Osteocyte (in vitro differentiated cells): ENCODE results near the gene CRYBG1. TPM values are rescaled to one million over a fixed set of nuclear protein-coding genes. Genes with fewer than 3 reads are reported as not detected.

ENCODE experiments used
- DNase-seq: peaks from one replicate; pipeline ENCODE4 v3.0.0; 2021; ENCODE audit warnings: mixed read lengths; ENCODE audit not compliant: unreplicated experiment; ENCODE audit errors: extremely low spot score
- H3K27ac Mint-ChIP-seq: one replicate; pipeline ENCODE4 v1.8.0; 2021; ENCODE audit warnings: mild to moderate bottlenecking, mixed read lengths; ENCODE audit not compliant: unreplicated experiment
- H3K27me3 Mint-ChIP-seq: one replicate; pipeline ENCODE4 v1.8.0; 2021; ENCODE audit warnings: mixed read lengths; ENCODE audit not compliant: unreplicated experiment
- H3K36me3 Mint-ChIP-seq: one replicate; pipeline ENCODE4 v1.8.0; 2021; ENCODE audit warnings: mixed read lengths; ENCODE audit not compliant: unreplicated experiment
- H3K4me1 Mint-ChIP-seq: one replicate; pipeline ENCODE4 v1.8.0; 2021; ENCODE audit warnings: mixed read lengths; ENCODE audit not compliant: unreplicated experiment
- H3K4me3 Mint-ChIP-seq: one replicate; pipeline ENCODE4 v1.8.0; 2021; ENCODE audit warnings: mild to moderate bottlenecking, moderate library complexity, mixed read lengths; ENCODE audit not compliant: unreplicated experiment
- H3K9me3 Mint-ChIP-seq: one replicate; pipeline ENCODE4 v1.8.0; 2021; ENCODE audit warnings: mixed read lengths; ENCODE audit not compliant: unreplicated experiment
- total RNA-seq: library from RNA; stranded (reverse); gene quantifications from 2 replicates; pipeline ENCODE4 v1.2.1, GENCODE V29; 2021
- TF ChIP-seq, protein P1 (sequence below): fragments of 200-600 bp; sonication (generic); IDR thresholded peaks from 2 replicates; pipeline ENCODE4 v1.5.0; 2021; ENCODE audit warnings: antibody characterized with exemption, mild to moderate bottlenecking, moderate library complexity

CRYBG1 gene
- total RNA-seq, 1 donor from 2014 or later, result 2.4 TPM

DNA sequence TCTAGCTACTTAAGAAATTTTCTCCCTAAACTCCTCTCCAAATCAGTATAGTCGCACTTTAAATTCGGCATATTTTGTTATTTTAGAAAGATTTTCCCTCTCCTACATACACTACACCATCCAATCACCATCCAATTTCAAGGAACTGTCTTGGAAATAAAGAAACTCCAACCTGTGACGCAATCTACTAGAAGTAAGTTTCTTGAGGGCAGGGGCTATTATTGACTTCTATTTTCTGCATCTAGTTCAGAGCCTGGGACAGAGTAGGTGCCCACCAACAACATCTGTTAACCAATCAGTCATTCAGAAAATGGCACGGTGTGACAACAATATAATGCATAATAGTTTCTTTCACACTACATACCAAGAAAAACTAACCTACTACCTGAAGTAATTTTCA lies 38.6 kb upstream of the CRYBG1 start:
- Mint-ChIP-seq H3K27me3 (no peaks in the 10 kb centered on the region), H3K27ac (no peak overlapping the region), H3K4me1 (peaks cover 24% of the 10 kb centered on the region), H3K36me3 (no peaks in the 10 kb centered on the region), H3K4me3 (no peak overlapping the region), H3K9me3 (no peaks in the 10 kb centered on the region)
- DNase-seq, result no peak
- TF ChIP-seq, protein P1, sequence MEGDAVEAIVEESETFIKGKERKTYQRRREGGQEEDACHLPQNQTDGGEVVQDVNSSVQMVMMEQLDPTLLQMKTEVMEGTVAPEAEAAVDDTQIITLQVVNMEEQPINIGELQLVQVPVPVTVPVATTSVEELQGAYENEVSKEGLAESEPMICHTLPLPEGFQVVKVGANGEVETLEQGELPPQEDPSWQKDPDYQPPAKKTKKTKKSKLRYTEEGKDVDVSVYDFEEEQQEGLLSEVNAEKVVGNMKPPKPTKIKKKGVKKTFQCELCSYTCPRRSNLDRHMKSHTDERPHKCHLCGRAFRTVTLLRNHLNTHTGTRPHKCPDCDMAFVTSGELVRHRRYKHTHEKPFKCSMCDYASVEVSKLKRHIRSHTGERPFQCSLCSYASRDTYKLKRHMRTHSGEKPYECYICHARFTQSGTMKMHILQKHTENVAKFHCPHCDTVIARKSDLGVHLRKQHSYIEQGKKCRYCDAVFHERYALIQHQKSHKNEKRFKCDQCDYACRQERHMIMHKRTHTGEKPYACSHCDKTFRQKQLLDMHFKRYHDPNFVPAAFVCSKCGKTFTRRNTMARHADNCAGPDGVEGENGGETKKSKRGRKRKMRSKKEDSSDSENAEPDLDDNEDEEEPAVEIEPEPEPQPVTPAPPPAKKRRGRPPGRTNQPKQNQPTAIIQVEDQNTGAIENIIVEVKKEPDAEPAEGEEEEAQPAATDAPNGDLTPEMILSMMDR, result no peak

DNA sequence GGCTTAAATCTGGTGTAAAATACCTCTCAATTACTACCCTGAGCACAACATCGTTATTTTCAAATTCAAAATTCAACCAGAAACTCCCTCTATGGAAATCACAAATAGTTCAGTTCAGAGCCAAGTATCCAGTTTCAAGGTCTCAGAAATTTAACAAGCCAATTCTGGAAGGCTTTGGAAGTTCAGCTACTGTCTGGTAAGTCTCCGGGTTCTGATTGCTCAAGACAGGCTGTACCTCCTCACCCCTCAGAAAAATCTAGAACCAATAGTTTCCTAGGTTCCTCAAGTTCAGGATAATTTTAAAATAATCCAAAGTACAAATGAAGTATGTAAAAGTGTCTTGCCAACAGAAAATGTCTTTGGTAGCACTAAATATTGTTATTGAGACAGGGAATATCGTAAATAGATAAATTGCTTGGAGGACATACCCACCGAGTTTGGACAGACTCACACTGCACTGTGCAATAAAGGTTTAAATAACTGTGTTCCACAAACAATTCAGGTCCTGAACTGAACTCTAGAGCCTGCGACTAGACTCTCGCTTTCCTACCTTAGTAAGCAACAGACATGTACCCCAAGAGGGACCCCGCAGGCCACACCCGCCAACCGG lies 35.7 kb upstream of the CRYBG1 start:
- H3K4me1 Mint-ChIP-seq, result peaks cover 24% of the 10 kb centered on the region
- no peaks in the 10 kb centered on the region for H3K36me3 Mint-ChIP-seq
- TF ChIP-seq, protein P1, result no peak
- DNase-seq, result no peak
- no peaks in the 10 kb centered on the region for H3K9me3 Mint-ChIP-seq
- peak overlapping the region; percentile 98 for H3K27ac Mint-ChIP-seq
- H3K4me3 Mint-ChIP-seq, result peak overlapping the region; percentile 100
- H3K27me3 Mint-ChIP-seq, result peaks cover 21% of the 10 kb centered on the region

DNA sequence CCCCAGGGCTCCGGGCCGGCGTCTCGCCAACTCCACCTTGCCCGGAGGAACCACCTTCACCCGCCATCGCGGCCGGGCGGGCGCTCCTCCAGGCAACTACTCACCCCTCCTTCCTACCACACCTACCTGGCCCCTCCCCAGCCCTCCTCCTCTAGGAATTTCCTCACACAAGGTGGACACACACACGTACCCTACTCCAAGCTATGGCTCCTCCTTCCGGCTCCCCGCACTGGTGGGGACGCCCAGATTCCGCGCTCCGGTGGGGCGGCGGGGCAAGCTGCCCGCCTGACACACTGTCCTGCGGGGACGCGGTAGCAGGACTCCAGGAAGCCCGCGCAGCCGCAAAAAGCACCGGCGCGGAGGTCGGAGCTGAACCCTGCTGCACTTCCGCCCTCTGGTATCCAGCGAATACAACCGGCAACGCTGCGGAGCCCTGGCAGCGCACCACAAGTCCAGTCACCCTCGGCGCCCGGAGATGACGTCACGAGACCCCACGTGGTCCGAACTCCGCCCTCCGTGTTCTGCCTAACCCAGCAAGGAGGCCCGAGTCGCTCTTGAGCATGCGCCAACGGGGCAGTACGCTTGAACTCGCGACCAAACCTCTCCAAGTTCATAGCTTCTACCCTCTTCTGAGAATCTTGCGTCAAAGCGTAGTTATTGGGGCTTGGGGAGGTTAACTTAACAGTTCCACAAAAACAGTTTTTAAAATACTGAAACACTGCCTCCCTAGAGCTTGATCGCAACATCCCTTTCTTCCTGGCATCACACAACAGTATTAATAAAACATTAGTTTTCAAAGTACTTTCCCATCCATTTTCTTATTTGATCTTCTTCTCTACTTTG lies 35.0 kb upstream of the CRYBG1 start, which contains the start of gene ATG5:
ATG5 (minus strand) TSS at position 425 of the 843 bp plus-strand sequence. CDS start 9,552 bp downstream, outside the sequence.
- peak within 1 kb of the TSS; percentile 100 for H3K4me3 Mint-ChIP-seq
- peaks cover 28% of the 10 kb centered on the region for H3K27me3 Mint-ChIP-seq

DNA sequence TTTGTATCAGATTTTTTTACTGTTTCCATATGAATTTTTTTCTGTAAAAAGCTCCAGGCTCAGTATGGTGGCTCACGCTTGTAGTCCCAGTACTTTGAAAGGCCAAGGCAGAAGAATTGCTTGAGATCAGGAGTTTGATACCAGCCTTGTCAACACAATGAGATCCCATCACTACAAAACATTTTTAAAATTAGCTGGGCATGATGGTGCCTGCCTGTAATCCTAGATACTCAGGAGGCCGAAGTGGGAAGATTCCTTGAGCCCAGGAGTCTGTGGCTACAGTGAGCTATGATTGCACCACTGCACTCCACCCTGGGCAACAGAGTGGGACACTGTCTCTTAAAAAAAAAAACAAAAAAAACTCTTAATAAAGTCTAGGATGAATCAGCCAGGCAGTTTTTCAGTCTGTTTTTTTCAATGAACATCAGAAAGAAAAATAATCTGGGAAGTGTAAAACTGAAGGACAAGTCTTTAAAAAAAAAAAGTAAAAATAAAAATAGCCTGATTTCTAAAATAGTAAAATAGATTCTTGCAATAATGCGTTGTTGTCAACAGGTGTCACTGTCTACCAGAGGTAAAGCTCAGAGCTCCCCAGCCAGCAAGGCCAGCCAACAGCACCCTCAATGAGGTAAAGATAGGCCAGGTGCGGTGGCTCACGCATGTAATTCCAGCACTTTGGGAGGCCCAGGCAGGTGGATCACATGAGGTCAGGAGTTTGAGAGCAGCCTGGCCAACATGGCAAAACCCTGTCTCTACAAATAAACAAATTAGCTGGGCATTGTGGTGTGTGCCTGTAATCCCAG lies 25.7 kb upstream of the CRYBG1 start:
- no peak for DNase-seq
- H3K27me3 Mint-ChIP-seq, result peaks cover 55% of the 10 kb centered on the region
- H3K9me3 Mint-ChIP-seq, result no peaks in the 10 kb centered on the region
- TF ChIP-seq, protein P1, result peak; percentile 72
- no peak overlapping the region for H3K27ac Mint-ChIP-seq
- peaks cover 5% of the 10 kb centered on the region for H3K4me1 Mint-ChIP-seq
- no peak overlapping the region for H3K4me3 Mint-ChIP-seq
- H3K36me3 Mint-ChIP-seq, result no peaks in the 10 kb centered on the region

More for the DNA sequence above, 35.0 kb upstream of the CRYBG1 start, which contains the start of gene ATG5:
- DNase-seq, result peak; percentile 99
- TF ChIP-seq, protein P1, result no peak
- Mint-ChIP-seq H3K36me3 (no peaks in the 10 kb centered on the region), H3K9me3 (no peaks in the 10 kb centered on the region), H3K27ac (peak within 1 kb of the TSS; percentile 98), H3K4me1 (peaks cover 24% of the 10 kb centered on the region)
